Loucy (cell line): ENCODE measurements around the gene FUNDC2.

Experiments used
- CTCF ChIP-seq: fragments of 200-600 bp; sonication (generic); conservative IDR thresholded peaks from 2 replicates; pipeline ENCODE4 v1.5.1; 2014; ENCODE audit warnings: mild to moderate bottlenecking, antibody characterized with exemption, low read length
- EZH2phosphoT487 ChIP-seq: fragments of 200-600 bp; IDR thresholded peaks from 2 replicates; pipeline ENCODE4 v1.6.1; 2018; ENCODE audit warnings: antibody characterized with exemption, mild to moderate bottlenecking, moderate library complexity, borderline replicate concordance

GRCh38 chrX:154988719-154989118, 37.9 kb upstream of the FUNDC2 start:
- TF ChIP-seq CTCF (no peak), EZH2phosphoT487 (no peak)
